ENCODE measurements around the gene RPGRIP1L.

RPGRIP1L gene

GRCh38 chr16:53743149-53743566 is 39.5 kb upstream of the RPGRIP1L start:
- TF ChIP-seq, protein P1, sequence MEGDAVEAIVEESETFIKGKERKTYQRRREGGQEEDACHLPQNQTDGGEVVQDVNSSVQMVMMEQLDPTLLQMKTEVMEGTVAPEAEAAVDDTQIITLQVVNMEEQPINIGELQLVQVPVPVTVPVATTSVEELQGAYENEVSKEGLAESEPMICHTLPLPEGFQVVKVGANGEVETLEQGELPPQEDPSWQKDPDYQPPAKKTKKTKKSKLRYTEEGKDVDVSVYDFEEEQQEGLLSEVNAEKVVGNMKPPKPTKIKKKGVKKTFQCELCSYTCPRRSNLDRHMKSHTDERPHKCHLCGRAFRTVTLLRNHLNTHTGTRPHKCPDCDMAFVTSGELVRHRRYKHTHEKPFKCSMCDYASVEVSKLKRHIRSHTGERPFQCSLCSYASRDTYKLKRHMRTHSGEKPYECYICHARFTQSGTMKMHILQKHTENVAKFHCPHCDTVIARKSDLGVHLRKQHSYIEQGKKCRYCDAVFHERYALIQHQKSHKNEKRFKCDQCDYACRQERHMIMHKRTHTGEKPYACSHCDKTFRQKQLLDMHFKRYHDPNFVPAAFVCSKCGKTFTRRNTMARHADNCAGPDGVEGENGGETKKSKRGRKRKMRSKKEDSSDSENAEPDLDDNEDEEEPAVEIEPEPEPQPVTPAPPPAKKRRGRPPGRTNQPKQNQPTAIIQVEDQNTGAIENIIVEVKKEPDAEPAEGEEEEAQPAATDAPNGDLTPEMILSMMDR (IDR thresholded peaks at IDR 0.05), result peak; percentile 22
- DNase-seq (ENCODE audit: low spot score), result no peak
- H3K27ac ChIP-seq, result no peak overlapping the region
- H3K4me3 ChIP-seq, result no peak overlapping the region

- Histone ChIP-seq H3K27ac (no peak overlapping the region), H3K4me3 (no peak overlapping the region)
- no peak for DNase-seq (ENCODE audit: low spot score)
- TF ChIP-seq, protein P1 (IDR thresholded peaks at IDR 0.05), result no peak
These were observed 37.9 kb upstream of the RPGRIP1L start for GRCh38 chr16:53741546-53741945.

DNA sequence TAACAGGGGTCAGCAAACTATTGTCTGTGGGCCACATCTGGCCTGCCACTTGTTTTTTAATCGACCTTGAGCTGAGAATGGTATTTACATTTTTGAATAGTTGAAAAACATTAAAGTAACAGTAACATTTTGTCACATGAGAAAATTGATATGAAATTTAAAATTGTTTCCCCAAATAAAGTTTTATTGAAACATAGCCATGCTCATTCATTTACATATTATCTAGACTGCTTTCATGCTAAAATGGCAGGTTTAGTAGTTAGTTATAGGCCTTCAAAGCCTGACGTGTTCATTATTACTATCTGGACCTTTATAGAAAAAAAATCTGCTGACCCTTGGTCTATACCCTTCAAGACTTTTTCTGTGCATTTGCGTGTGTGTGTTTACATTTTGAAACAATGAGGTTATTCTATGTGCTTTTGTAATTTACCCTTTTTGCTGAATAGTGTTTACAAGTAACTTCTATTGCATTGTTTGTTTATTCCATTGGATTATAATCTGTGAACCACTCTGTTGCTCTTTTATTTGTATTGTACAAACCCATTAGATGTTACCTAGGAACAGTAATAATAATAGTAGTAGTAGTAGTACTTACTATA is 37.4 kb upstream of the RPGRIP1L start:
- Histone ChIP-seq H3K4me3 (no peak overlapping the region), H3K27ac (no peak overlapping the region)
- no peak for DNase-seq (ENCODE audit: low spot score)
- TF ChIP-seq, protein P1 (IDR thresholded peaks at IDR 0.05), result no peak

GRCh38 chr16:53740476-53740875 is 36.8 kb upstream of the RPGRIP1L start:
- TF ChIP-seq, protein P1 (IDR thresholded peaks at IDR 0.05), result no peak
- H3K27ac ChIP-seq, result no peak overlapping the region
- DNase-seq (ENCODE audit: low spot score), result no peak
- H3K4me3 ChIP-seq, result no peak overlapping the region

GRCh38 chr16:53737552-53737951 is 33.9 kb upstream of the RPGRIP1L start:
- TF ChIP-seq, protein P1 (IDR thresholded peaks at IDR 0.05), result no peak
- no peak for DNase-seq (ENCODE audit: low spot score)
- no peak overlapping the region for H3K27ac ChIP-seq

GRCh38 chr16:53736297-53736696 is 32.6 kb upstream of the RPGRIP1L start:
- Histone ChIP-seq H3K27ac (no peak overlapping the region), H3K4me3 (no peak overlapping the region)
- TF ChIP-seq, protein P1 (IDR thresholded peaks at IDR 0.05), result no peak
- DNase-seq (ENCODE audit: low spot score), result no peak

More at GRCh38 chr16:53737552-53737951, 33.9 kb upstream of the RPGRIP1L start:
- no peak overlapping the region for H3K4me3 ChIP-seq

DNA sequence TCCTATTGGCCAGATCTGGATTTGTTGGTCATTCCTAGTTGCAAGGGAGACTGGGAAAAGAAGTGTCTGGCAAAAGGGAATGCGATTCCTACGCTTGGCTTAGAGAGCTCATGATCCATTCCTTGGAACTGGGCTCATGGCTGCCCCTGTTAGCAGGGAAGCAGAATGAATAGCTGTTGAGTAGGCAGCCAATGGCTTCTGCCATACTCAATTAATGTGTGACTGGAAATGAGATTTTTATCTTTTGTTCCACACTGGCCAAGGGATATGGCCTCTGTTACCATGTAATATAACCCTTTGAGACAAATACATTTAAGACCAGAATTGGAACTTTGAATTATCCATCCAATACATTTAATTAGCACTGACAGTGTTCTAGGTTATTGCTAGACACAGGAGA is 31.2 kb upstream of the RPGRIP1L start:
- no peak for DNase-seq (ENCODE audit: low spot score)
- TF ChIP-seq, protein P1 (IDR thresholded peaks at IDR 0.05), result no peak
- Histone ChIP-seq H3K27ac (no peak overlapping the region), H3K4me3 (no peak overlapping the region)
